Caco-2 (cell line): ENCODE data around the gene APOL1. TPM values are rescaled to one million over a fixed set of nuclear protein-coding genes. Genes with fewer than 3 reads are reported as not detected.
"Not testable (repeated sequence)": the region's sequence is repeated elsewhere in the genome, so short reads cannot be mapped to it uniquely, and the experiment has no call there.

Source experiments
- BruUV-seq: library from RNA; stranded (reverse); fragments of 400-500 nt; replicated peaks from 2 replicates; lab custom pipeline; 2021; lab: Mats Ljungman, UMichigan
- CTCF ChIA-PET: fragments of 300-600 bp; sonication (Branson Sonifier 250); formaldehyde crosslinking; loops from one replicate; lab custom pipeline; 2022; ENCODE audit warnings: antibody characterized with exemption; lab: Charles Lee
- POLR2A ChIA-PET: fragments of 300-600 bp; sonication (Branson Sonifier 250); formaldehyde crosslinking; loops from one replicate; lab custom pipeline; 2022; ENCODE audit warnings: antibody characterized with exemption; lab: Charles Lee
- DNase-seq, 2 experiments: peaks; one replicate each; pipeline versions ENCODE4 v3.0.0 to v3.0.0-alpha.2; 2020 to 2022
- H3K27me3 ChIP-seq: replicated peaks from 2 replicates; pipeline ENCODE4 v1.6.0; 2011; ENCODE audit warnings: low read length; ENCODE audit not compliant: control insufficient read depth, insufficient read depth
- H3K36me3 ChIP-seq: 2 replicates; pipeline ENCODE4 v1.5.1; 2011; ENCODE audit warnings: low read length; ENCODE audit not compliant: control insufficient read depth, insufficient read depth
- H3K4me1 ChIP-seq: fragments of 250-450 bp; sonication (Bioruptor Pico); 2 replicates; pipeline ENCODE4 v1.5.1; 2020; ENCODE audit warnings: mild to moderate bottlenecking
- H3K4me3 ChIP-seq: 2 replicates; pipeline ENCODE4 v1.5.1; 2011; ENCODE audit warnings: low read depth, mild to moderate bottlenecking, control low read depth, low read length
- H3K9me3 ChIP-seq: fragments of 250-450 bp; sonication (Bioruptor Pico); 2 replicates; pipeline ENCODE4 v1.5.1; 2020; ENCODE audit warnings: mild to moderate bottlenecking, moderate library complexity
- H3K27ac Mint-ChIP-seq: one replicate; pipeline ENCODE4 v1.8.0; 2022; ENCODE audit warnings: mixed read lengths; ENCODE audit not compliant: unreplicated experiment
- H3K27me3 Mint-ChIP-seq: one replicate; pipeline ENCODE4 v1.8.0; 2022; ENCODE audit warnings: mixed read lengths; ENCODE audit not compliant: insufficient read depth, unreplicated experiment
- H3K36me3 Mint-ChIP-seq: one replicate; pipeline ENCODE4 v1.8.0; 2022; ENCODE audit warnings: mild to moderate bottlenecking, mixed read lengths; ENCODE audit not compliant: insufficient read depth, unreplicated experiment
- H3K4me1 Mint-ChIP-seq: one replicate; pipeline ENCODE4 v1.8.0; 2022; ENCODE audit warnings: low read depth, mixed read lengths; ENCODE audit not compliant: unreplicated experiment
- H3K4me3 Mint-ChIP-seq: one replicate; pipeline ENCODE4 v1.8.0; 2022; ENCODE audit warnings: mild to moderate bottlenecking, moderate library complexity, mixed read lengths; ENCODE audit not compliant: unreplicated experiment
- H3K9me3 Mint-ChIP-seq: one replicate; pipeline ENCODE4 v1.8.0; 2022; ENCODE audit warnings: mixed read lengths; ENCODE audit not compliant: unreplicated experiment
- intact Hi-C: fragments of 100-400 bp; cut with micrococcal nuclease; formaldehyde crosslinking; loops from one replicate; pipeline ENCODE4 v1.10.0; 2022; ENCODE audit not compliant: unreplicated experiment
- total RNA-seq: library from RNA; stranded (reverse); gene quantifications from 2 replicates; pipeline ENCODE4 v1.2.3, GENCODE V29; 2022
- TF ChIP-seq, protein P1 (sequence below), 2 experiments: fragments of 200-600 bp in 1 of 2; IDR thresholded peaks; 1 replicate in 1 of 2; 2 replicates in 1 of 2; pipeline versions ENCODE4 v1.5.1 to v1.8.0; 2011 to 2022; ENCODE audit warnings: antibody characterized with exemption in 1 of 2, control low read depth in 1 of 2, inconsistent platforms in 1 of 2, low read depth in 1 of 2, low read length in 1 of 2, mild to moderate bottlenecking in 1 of 2, moderate library complexity in 1 of 2; ENCODE audit not compliant: insufficient read depth in 1 of 2, severe bottlenecking in 1 of 2, unreplicated experiment in 1 of 2

Gene APOL1
- total RNA-seq, 1 experiment from 2014 or later, result 0.39 TPM

- Mint-ChIP-seq H3K36me3 (peaks cover 14% of the 10 kb centered on the region), H3K4me3 (no peak overlapping the region), H3K4me1 (peaks cover 10% of the 10 kb centered on the region), H3K9me3 (peaks cover 16% of the 10 kb centered on the region), H3K27me3 (no peaks in the 10 kb centered on the region), H3K27ac (no peak overlapping the region)
- no peaks in the 10 kb centered on the region for H3K27me3 ChIP-seq
- POLR2A ChIA-PET, result no interaction called here
- H3K9me3 ChIP-seq, result no peaks in the 10 kb centered on the region
- TF ChIP-seq, protein P1, sequence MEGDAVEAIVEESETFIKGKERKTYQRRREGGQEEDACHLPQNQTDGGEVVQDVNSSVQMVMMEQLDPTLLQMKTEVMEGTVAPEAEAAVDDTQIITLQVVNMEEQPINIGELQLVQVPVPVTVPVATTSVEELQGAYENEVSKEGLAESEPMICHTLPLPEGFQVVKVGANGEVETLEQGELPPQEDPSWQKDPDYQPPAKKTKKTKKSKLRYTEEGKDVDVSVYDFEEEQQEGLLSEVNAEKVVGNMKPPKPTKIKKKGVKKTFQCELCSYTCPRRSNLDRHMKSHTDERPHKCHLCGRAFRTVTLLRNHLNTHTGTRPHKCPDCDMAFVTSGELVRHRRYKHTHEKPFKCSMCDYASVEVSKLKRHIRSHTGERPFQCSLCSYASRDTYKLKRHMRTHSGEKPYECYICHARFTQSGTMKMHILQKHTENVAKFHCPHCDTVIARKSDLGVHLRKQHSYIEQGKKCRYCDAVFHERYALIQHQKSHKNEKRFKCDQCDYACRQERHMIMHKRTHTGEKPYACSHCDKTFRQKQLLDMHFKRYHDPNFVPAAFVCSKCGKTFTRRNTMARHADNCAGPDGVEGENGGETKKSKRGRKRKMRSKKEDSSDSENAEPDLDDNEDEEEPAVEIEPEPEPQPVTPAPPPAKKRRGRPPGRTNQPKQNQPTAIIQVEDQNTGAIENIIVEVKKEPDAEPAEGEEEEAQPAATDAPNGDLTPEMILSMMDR (IDR thresholded peaks at IDR 0.05; ENCODE audit: insufficient read depth in 1 of 2, low read depth in 1 of 2, low read length in 1 of 2, severe bottlenecking in 1 of 2, unreplicated experiment in 1 of 2), result no peak
- H3K4me3 ChIP-seq, result no peak overlapping the region
- intact Hi-C loops, result no loop called here
- peaks cover 7% of the 10 kb centered on the region for H3K4me1 ChIP-seq
- CTCF ChIA-PET, result no interaction called here
- no TSS peak for BruUV-seq
- no peaks in the 10 kb centered on the region for H3K36me3 ChIP-seq
- DNase-seq, result no peak
Measured at GRCh38 chr22:36267058-36267457, 14.1 kb downstream of the APOL1 start.

GRCh38 chr22:36267896-36268485, 15.1 kb downstream of the APOL1 start:
- POLR2A ChIA-PET, result no interaction called here
- no peak overlapping the region for H3K27ac Mint-ChIP-seq
- TF ChIP-seq, protein P1 (IDR thresholded peaks at IDR 0.05; ENCODE audit: insufficient read depth in 1 of 2, low read depth in 1 of 2, low read length in 1 of 2, severe bottlenecking in 1 of 2, unreplicated experiment in 1 of 2), result no peak
- CTCF ChIA-PET, result no interaction called here
- H3K4me3 ChIP-seq, result no peak overlapping the region
- no peaks in the 10 kb centered on the region for H3K9me3 ChIP-seq
- intact Hi-C loops, result no loop called here
- H3K4me1 ChIP-seq, result peaks cover 7% of the 10 kb centered on the region
- H3K4me3 Mint-ChIP-seq, result no peak overlapping the region
- peaks cover 10% of the 10 kb centered on the region for H3K4me1 Mint-ChIP-seq
- no TSS peak for BruUV-seq
- no peaks in the 10 kb centered on the region for H3K27me3 Mint-ChIP-seq
- no peaks in the 10 kb centered on the region for H3K36me3 ChIP-seq
- DNase-seq, result no peak
- no peaks in the 10 kb centered on the region for H3K27me3 ChIP-seq
- peaks cover 14% of the 10 kb centered on the region for H3K36me3 Mint-ChIP-seq
- H3K9me3 Mint-ChIP-seq, result peaks cover 16% of the 10 kb centered on the region

- H3K27ac Mint-ChIP-seq, BruUV-seq, H3K4me3 Mint-ChIP-seq, DNase-seq, H3K36me3 ChIP-seq, H3K4me1 ChIP-seq, H3K4me3 ChIP-seq, H3K27me3 Mint-ChIP-seq, H3K9me3 ChIP-seq, POLR2A ChIA-PET, H3K27me3 ChIP-seq: not testable (repeated sequence)
- Mint-ChIP-seq H3K4me1 (peaks cover 10% of the 10 kb centered on the region), H3K36me3 (peaks cover 30% of the 10 kb centered on the region), H3K9me3 (peaks cover 16% of the 10 kb centered on the region)
- CTCF ChIA-PET, result interaction anchor here (1.0 to 1.2 kb wide), 2 partner anchors 15 to 32 kb away, joined by 3 to 5 read pairs; partner anchors contain the start of gene APOL2
- intact Hi-C loops, result loop anchor here (10.0 kb wide), 1 partner anchor 46 kb away; no protein-coding TSS in a partner anchor
Measured at GRCh38 chr22:36271231-36271630, 18.3 kb downstream of the APOL1 start.

GRCh38 chr22:36271951-36272350, 19.0 kb downstream of the APOL1 start:
- H3K9me3 ChIP-seq, H3K27me3 ChIP-seq, H3K4me1 ChIP-seq, BruUV-seq, H3K4me3 Mint-ChIP-seq, CTCF ChIA-PET, POLR2A ChIA-PET, DNase-seq, H3K27ac Mint-ChIP-seq, H3K36me3 ChIP-seq, H3K4me3 ChIP-seq, H3K27me3 Mint-ChIP-seq: not testable (repeated sequence)
- intact Hi-C loops, result loop anchor here (10.0 kb wide), 1 partner anchor 47 kb away; no protein-coding TSS in a partner anchor
- Mint-ChIP-seq H3K4me1 (peaks cover 10% of the 10 kb centered on the region), H3K36me3 (peaks cover 31% of the 10 kb centered on the region), H3K9me3 (peaks cover 16% of the 10 kb centered on the region)
